Stimulated activated CD8-positive, alpha-beta memory T cell treated with anti-CD3 and anti-CD28 coated beads, Interleukin-7, amount 100 ng/mL, for 48 hours (primary cell): Measurements from ENCODE around the gene SLC6A9.

ENCODE experiments used
- DNase-seq, 2 donors: peaks; one replicate each; pipeline ENCODE4 v3.0.0-alpha.2; 2020; ENCODE audit warnings: low read depth in 1 of 2; ENCODE audit errors: extremely low read depth in 1 of 2

The SLC6A9 gene

DNA sequence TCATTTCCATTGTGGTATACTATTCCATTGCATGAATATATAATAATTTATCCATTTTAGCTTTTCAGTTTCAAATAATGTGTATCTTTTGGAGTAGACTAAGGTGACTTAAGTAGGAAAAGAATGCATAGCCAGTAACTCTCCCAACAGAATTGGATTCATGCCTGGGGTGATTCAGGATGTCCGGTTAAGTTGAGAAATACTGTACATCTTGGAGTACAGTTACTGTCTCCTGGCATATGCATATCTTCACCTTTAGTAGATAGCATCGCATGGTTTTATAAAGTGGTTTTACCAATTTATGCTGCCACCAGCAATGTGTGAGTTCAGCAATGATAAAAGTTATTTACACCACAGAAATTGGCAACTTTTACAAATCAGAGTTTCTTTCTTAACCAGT, 18.6 kb upstream of the SLC6A9 start:
- DNase-seq = no peak

DNA sequence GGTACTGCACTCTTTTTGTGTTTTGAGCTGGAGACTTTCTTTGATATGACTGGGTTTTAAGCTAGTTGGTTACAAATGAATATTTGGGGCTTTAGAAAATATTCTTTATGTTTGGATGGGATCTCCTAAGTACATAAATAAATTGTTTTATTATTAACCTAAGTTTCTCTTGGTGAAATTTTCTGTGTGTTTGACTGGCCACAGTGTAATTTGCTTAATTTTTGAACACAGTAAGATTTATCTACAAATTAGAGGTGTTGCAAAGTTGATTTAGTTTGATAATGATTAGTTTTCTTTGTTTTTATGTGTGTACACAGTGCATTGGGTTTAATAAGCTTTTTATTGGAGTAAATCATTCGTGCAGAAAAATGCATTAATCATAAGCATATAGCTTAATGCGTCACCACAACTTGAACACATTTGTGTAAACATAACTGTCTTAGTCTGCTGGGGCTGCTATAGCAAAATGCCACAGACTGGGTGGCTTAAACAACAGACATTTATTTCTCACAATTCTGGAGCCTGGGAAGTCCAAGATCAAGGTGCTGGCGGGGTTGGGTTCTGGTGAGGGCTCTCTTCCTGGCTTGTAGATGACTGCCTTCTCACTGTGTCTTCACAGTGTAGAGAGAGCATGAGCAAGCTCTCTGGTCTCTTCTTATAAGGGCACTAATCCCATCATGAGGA, 17.4 kb upstream of the SLC6A9 start:
- DNase-seq = no peak

DNA sequence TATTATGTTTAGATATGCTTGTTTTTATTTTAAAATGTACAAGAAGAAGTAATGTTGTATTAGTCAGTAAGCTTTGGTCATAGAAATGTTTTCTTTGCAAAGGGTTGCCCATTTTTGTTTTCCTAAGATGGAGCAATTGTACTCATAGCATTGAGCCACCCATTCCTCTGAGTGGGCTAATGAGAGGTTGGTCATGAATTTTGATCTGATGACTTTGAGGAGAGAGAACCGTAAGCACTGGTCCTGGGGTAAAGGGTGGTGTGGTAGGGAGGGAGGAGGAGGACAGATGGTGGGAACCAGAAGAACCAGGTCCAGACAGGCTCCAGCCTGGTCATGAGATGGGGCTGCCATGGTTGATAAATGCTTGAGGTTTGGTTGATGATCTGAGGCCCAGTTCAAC, 15.9 kb upstream of the SLC6A9 start:
- DNase-seq = no peak

DNA sequence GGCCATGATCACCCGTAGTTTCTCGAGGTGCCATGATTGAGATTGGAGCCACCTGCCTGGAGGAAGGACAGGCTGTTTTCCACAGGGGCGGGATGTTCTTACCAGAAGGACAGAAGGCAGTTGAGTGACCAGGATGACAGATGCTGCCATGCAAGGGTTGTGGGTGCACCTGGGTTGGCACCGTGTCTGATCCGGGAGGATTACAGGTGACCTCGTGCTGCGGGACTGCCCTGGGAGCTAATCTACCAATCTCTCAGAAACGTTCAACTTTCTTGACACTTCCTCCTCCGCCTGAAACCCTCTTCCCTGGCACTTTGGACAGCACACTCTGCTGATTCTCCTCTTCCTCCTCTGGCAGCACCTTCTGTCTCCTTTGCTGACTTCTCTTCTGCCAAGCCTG, 13.8 kb upstream of the SLC6A9 start:
- no peak for DNase-seq

DNA sequence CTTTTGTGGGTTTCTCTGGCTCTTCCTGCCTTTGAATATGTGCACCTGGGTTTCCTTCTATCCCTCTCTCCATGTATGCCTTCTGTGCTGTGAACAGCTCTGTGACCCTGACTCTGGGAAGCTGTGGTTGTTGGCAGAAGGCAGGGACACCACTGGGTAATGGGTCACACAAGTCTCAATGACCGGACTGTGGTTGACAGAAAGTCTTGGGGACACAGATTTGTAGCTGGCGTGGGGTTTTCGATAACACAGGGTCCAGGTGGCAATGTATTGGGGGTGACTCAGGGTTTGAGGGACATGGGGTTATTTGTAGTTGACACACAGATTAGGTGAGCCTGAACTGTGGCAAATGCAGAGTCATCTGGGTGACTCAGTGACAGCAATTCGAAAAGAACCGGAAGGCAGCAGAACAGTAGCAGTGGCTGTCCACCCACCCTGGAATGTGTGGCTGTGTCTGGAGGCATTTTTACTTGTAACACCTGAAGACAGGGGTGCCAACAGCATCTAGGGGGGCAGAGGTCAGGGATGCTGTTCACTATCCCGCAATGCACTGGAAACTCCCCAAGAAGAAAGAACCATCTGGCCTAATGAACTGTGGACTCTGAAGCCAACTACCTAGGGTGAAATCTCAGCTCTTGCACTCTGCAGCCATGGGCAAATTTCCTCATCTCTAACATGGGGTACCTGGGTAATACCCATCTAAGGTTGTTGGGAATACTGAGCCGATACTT, 13.0 kb upstream of the SLC6A9 start:
- DNase-seq = no peak

DNA sequence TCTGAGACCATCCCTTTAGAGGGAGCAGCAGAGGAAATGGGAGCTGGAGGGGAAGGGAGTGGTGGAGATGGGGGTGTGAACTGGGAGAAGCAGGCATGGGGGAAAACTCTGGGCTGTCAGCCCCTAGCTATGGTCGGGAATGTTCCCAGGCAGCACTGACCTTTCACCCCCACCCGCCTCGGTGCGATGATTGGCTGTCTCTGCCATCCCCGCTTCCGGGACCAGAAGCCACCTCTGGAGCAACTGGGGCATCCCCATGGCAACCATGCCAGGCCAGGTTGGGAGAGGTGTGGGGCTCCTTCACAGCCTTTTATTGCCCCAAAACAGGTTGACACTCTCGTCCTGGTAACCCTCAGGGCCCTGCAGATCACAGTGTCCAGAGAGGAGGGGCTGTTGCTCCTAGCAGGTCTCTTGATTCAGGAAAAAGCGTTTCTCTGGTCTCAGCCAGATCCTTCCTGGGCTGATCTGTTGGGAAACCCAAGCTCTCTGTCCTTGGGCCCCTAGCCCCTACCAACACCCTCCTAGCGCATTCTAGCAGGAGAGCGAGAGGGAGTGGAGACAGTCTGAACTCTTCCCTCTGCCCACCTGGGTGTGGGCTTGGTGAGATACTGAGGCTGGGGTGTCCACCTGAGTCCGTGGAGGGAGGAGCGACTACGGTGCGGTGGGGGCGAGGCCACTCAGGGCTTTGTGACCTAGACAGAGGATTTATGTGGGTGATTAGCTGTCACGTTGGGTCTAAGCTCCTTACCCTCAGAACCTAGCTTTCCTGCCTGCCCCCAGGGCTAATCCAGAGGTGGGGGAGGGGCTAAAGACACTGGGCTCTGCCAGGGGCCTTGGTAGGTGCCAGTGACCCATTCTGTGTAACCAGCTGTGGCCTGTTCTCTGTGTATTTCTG, 12.2 kb upstream of the SLC6A9 start:
- no peak for DNase-seq

DNA sequence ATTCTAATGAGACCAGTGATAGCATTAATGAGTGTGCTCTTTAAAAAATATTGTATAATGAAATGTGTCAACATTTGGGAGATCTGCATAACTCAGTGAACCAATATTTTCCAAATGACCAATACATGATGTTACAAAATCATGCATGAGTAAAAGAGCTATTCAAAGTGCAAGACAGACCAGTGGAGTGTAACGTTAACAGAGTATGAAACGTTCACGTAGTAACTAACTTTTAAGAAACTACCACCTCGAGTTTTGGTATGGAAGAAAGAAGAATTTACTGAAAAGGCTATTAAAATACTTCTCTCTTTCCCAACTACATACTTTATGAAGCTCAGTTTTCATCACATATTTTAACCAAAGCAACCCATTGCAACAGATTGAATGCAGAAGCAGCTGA, 9.6 kb upstream of the SLC6A9 start:
- DNase-seq = no peak

DNA sequence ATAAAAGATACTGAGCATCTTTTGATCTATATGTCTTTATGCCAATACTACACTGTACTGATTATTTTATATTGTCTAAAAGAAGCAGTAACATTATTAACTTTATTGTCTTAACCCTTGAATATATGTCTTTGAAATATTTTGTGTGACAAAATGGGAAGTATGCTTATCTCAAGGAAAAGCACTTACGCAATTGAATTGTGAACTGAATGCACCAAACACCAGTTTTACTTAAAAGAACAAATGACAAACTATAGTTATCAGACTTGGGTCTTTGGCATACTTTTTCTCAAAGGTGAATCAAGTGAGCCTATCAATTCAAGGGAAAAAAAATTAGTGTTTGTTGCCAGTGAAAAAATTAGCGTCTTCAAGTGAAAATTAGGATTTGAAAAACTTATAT, 9.2 kb upstream of the SLC6A9 start:
- DNase-seq = no peak

DNA sequence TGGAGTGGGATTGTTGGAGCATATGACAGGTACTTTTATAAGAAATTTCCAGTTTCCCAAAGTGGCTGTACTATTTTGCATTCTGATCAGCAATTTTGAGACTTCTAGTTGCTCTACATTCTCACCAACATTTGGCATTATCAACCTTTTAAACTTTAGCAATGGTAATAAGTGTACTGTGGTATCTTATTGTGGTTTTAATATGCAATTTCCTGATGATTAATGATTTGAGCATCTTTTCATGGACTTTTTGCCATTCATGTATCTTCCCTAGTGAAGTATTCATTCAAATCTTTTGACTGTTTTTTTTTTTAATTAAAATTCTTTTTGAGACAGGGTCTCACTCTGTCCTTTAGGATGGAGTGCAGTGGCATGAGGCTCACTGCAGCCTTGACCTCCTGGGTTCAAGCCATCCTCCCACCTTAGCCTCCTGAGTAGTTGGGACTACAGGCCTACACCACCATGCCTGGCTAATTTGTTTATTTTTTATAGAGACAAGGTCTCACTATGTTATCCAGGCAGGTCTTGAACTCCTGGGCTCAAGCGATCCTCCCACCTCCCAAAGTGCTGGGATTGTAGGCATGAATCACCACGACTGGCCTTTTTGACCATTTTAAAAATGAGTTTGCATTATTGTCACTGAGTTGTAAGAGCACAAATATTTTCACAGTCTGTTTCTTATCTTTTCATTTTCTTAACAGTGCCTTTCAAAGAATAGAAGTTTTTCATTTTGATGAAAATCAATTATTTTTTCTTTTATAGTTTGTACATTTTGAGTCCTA, 7.8 kb upstream of the SLC6A9 start:
- DNase-seq = no peak

DNA sequence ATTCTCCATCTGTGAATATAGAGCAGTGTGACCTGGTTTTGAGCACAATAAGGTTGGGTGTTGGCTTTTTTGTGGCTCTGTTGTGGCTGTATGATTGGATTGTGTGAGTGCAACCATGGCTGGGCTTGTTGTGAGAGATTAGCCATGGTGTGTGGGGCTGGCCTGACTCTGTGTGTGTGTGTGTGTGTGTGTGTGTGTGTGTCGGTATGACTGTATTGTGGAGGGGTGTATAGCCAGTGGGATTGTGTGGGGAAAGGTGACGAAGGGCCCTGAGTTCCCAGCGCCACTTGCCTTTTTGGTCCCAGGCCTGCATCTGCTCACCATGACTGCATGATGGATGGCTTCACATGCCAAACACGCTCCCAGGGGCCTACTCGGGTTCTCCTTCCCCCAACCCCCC, 5.9 kb upstream of the SLC6A9 start:
- no peak for DNase-seq

DNA sequence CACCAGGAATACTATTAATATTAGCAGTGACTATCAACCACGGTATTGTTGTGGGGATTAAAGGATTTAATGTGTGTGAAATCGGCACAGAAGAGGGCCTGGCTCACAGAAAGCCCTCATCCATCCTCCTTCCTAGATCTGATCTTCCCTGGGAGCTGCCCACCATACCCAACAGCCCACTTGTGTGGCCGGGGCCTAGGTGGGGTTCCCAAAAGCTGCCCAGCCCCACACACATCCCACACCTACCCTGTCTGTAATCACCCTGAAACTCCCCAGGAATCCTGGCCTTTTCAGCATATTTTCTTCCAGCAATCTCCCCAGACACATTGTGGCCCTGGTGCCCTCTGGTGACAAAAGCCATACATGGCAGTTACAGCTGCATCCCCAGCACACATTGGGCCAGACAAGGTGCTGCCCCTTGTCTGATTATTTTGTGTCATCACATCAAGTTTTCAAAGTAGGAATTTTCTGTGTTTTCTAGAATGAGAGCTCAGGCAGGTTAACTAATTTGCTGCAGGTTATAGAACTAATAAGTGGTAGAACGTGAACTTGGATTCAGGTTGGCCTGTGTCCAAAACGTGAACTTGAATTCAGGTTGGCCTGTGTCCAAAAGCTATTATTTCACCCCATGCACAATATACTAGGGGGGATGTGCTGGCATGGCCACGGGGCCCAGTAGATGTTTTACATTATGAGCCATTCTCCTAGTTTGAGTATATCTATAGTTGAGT, 5.3 kb upstream of the SLC6A9 start:
- DNase-seq = peak in 1 of 2 donors; percentile 16

DNA sequence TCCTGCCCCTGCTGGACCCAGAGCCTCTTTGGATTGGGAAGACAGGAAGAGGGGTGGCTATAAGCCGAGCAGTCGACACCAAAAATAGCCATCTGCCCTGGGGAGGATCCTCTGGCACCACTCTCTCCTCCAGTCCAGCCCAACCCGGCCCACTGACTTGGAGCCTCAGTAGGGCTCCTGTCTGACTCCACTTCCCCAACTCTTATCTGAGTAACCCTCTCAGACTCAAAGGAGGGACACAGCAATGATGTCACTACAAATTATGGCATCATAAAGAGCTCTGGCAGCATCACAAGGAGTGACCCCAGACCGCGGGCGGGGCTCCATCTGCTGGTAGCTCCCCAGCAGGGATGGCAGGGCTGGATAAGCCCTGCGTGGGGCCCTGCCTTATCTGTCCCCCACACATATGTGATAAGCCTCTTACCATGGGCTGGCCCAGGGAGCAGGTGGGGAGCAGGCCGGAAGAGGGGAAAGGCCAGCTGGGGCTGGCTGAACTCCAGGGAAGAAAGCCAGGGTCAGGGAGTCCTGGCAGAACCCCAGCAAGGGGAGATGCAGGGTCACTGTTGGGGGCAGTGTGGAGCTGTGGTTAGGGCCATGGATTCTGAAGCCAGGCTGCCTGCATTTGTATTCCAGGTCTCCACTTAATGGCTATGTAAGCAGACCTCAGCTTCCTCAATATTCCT, 4.6 kb upstream of the SLC6A9 start:
- DNase-seq = no peak

DNA sequence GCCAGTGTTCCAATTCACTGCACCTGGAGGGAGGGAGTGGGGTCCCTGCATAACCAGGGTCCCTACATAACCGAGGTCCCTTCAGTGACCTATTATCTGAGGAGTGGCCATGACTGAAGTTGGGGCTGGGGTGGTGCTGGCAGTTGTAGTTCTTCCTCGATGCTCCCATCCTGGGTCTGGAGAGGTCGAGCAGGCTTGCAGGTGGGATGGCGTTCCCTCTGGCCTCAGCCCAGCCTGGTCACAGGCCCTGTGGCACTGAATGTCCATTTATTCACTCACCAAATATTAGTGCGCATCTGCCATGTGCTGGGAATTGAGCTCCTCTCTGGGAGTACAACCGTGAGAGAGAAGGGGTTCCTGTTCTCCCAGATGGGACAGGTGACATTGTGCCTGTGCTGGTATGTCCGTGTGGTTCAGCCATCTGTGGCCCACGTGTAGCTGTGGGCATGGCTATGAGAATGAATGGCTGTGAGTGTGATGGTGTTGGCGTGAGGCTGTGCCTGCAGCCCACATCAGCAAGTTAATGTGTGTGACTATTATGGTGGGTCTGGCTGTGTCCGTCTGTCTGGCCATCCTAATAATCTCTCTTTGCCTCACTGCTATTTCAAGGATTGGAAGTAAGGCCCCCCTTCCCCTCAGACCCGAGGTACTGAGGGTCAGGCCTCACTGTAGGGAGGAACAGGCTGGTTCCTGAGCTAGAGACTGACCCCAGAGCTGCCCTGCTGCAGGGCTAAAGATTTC, 3.9 kb upstream of the SLC6A9 start:
- no peak for DNase-seq

DNA sequence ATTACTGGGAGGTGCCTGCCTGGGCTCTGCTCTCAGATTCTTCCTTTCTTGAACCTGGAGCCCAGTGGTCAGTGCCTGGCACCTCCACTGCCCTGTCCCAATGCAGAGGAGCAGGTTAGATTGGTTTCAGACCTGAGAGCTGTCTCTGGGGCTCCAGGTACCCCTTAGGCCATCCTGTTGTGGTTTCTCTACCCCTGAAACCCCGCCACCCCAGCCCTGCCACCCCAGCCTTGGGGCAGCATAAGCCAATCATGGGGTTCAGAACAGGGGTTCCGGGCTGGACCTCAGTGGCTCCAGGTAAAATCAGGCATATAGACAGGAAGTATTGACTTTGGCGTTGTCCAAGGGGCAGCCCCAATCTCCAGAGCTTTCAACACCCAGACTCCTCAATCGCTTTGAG, 3.2 kb upstream of the SLC6A9 start:
- no peak for DNase-seq

DNA sequence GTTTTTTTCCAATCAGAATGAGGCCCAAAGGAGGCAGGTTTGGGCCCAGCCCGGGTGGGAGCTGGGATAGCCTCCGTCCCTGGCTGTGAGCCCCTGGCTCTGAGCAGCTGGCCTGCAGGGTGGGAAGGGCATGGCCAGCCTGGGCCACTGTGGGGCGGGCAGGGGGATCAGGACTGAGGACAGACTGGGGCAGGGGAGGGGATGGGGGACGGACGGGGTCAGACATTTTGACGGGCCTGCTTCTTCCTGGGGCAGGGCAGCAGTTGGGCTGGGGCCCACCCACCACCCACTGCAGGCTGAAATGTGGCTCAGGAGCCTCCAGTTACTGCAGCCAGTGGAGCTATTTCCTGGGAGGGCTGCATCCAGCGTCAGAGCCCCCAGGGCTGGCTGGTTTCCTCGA, 2.5 kb upstream of the SLC6A9 start:
- DNase-seq = no peak

DNA sequence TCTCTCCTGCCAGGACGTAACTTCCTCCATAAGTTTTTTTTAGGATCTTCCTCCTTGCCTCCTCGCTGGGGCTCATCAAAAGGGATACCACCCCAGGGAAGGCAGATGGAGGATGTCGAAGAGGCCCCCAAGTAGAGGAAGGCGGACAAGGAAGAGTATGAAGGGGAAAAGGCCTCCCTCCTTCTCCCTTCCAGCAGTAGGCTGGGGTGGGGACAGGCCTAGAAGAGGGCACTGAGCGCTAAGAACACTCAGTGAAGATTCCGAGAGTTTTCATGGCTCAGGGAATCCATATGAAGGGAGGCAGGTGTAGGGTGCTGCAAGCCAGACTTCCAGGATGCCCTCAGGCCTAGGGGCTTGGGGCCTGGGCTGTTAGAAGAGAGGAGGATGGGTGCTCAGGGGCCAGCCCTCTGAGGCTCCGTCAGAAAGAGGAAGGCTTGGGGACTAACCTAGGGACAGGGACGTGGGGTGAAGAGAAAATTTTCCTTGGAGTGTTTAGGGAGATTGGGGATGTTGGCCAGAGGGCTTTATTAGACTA, 1.8 kb upstream of the SLC6A9 start:
- DNase-seq = no peak

DNA sequence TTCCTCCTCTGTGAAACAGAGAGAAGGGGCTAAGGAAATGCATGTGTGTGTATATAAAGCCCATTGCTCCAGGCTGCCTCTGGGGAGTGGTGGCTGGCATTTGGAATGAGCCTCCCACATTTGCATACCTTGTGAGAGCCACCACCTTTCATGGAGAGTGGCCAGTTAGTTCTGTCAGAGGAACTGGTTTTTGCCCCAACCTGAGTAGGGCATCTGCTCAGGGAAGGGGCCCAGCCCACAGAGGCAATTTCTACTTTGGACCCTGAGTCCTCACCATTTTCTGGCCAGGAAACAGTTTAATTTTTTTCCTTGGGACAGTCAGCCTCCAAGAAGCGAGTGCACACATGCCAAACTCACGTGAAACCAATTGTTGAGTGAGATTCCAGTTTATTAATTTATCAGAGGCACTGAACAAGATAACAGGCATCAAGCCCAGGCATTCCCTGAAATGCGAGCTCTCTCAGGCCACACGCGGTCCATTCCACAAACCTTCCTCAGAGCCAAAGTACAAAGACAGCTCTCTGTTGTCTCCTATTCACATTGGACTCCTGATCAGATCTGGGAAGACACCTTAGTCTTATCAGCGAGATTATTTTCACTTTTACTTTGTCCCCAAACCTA, 1.0 kb upstream of the SLC6A9 start:
- DNase-seq = no peak

DNA sequence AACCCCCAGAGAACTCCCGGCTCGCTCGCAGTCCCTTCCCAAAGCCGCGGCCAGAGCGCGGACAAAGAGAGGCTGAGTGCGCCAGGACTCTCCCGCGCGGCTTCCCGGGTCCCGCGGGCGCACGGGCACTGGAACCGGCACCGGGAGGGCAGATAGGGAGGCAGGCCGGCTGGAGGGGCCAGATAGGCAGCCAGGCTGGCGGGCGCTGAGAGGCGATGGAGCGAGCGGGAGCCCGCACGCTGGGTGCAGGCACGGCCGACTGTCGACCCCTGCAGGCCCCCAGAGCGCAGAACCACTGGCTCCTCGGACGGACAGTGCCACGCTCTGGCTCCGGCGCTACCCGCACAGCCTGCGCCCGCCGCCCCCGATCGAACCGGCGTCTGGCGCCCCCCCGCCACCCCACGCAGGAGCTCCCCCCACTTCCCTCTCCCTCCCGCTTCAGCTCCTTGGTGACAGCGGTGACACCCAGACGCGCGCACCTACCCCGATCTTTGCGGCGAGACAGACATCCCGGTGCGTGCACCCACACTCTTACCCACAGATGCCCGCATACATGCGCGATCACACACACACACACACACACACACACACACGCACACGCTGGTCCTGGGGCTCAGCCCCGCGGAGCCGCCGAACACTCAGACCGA, 534 bp downstream of the SLC6A9 start:
- peak in 1 of 2 donors; percentile 31 for DNase-seq
